HG02981 (cell line): Measurements from ENCODE around the gene RHD.
A peak's percentile ranks its signal among the peaks of the same experiment; 100 is the strongest.
"Not testable (repeated sequence)": the region's sequence is repeated elsewhere in the genome, so short reads cannot be mapped to it uniquely, and the experiment has no call there.

Experiments
- ATAC-seq: cut with Tn5 transposase; IDR thresholded peaks from one replicate; pipeline ENCODE4 v1.9.1; 2021; ENCODE audit warnings: mild to moderate bottlenecking, moderate library complexity; ENCODE audit not compliant: unreplicated experiment

Gene RHD

GRCh38 chr1:25256578-25256965 is 15.7 kb upstream of the RHD start:
- ATAC-seq: no peak

GRCh38 chr1:25257196-25257595 is 15.1 kb upstream of the RHD start:
- ATAC-seq: no peak

- not testable (repeated sequence) for ATAC-seq
Measured at GRCh38 chr1:25259813-25260212, 12.5 kb upstream of the RHD start.

- ATAC-seq: not testable (repeated sequence)
Measured at GRCh38 chr1:25260336-25260735, 12.0 kb upstream of the RHD start.

- peak; percentile 33 for ATAC-seq
Measured at GRCh38 chr1:25266554-25267287, 5.6 kb upstream of the RHD start.

- ATAC-seq: peak; percentile 64
Measured at GRCh38 chr1:25267288-25268142, 4.8 kb upstream of the RHD start.

GRCh38 chr1:25268143-25268760 is 4.1 kb upstream of the RHD start:
- not testable (repeated sequence) for ATAC-seq

- ATAC-seq: not testable (repeated sequence)
Measured at GRCh38 chr1:25275648-25276047, 3.3 kb downstream of the RHD start.

GRCh38 chr1:25277295-25277694 is 5.0 kb downstream of the RHD start:
- not testable (repeated sequence) for ATAC-seq

- not testable (repeated sequence) for ATAC-seq
Measured at GRCh38 chr1:25278358-25278757, 6.0 kb downstream of the RHD start.

GRCh38 chr1:25278790-25279189 is 6.5 kb downstream of the RHD start:
- not testable (repeated sequence) for ATAC-seq

- ATAC-seq: not testable (repeated sequence)
Measured at GRCh38 chr1:25279693-25280111, 7.4 kb downstream of the RHD start.

- ATAC-seq: not testable (repeated sequence)
Measured at GRCh38 chr1:25285862-25286261, 13.6 kb downstream of the RHD start.

GRCh38 chr1:25287164-25287563 is 14.9 kb downstream of the RHD start:
- not testable (repeated sequence) for ATAC-seq

GRCh38 chr1:25288573-25289101 is 16.3 kb downstream of the RHD start:
- not testable (repeated sequence) for ATAC-seq

- not testable (repeated sequence) for ATAC-seq
Measured at GRCh38 chr1:25290043-25290442, 17.7 kb downstream of the RHD start.

GRCh38 chr1:25293426-25293825 is 21.1 kb downstream of the RHD start:
- not testable (repeated sequence) for ATAC-seq

- ATAC-seq: not testable (repeated sequence)
Measured at GRCh38 chr1:25294889-25295826, 22.8 kb downstream of the RHD start.

- not testable (repeated sequence) for ATAC-seq
Measured at GRCh38 chr1:25296501-25296900, 24.2 kb downstream of the RHD start.

GRCh38 chr1:25300729-25301128 is 28.4 kb downstream of the RHD start:
- not testable (repeated sequence) for ATAC-seq
